HG02970 (cell line): ENCODE measurements around the gene GNG12.

ENCODE experiments used
- ATAC-seq: cut with Tn5 transposase; IDR thresholded peaks from one replicate; pipeline ENCODE4 v1.9.1; 2021; ENCODE audit warnings: mild to moderate bottlenecking, moderate library complexity, moderate number of reproducible peaks; ENCODE audit not compliant: unreplicated experiment, low FRiP score

Gene GNG12

DNA sequence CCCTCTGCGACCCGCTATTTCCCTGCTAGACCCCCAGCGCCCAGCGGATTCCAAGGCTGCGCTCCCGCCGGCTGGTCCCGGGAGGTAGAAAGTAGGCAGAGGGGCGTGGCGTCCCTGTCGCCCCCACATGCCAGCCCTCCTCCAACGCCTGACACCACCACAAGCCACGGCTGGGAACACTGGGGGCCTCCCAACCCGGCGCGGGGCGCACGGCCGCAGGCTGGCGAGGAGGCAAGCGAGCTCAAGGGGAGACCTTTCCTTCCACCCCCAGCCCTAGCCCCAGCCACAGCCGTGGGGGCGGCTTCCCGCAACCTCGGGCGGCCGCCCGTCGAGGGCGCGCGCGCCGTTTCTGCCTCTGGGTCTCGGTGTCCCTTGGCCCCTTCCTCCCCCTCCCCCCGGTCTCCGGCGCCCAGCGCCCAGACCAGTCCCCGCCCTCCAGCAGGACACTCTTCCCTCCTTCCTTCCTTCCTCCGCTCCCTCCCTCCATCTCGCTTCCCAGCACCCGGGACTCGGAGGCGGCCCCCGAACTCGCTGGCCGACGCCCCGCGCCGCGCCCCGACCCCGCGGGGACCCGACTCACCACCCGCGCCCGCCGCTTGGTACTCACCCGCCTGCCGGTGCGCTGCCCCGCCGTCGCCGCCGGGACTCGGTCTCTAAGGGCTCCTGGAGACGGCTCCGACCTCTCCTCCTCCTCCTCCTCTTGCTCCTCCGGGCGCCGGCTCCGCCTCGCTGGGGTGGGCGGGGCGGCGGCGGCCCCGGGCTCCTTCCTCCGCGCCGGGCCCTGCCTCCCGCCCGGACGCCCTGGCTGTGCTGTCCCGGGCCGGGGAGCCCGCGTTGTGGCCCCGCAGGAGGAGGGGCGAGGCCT is at the start of gene GNG12:
Gene GNG12 (minus strand): TSS at position 731 of the 865 bp plus-strand sequence. CDS start 125,781 bp downstream, outside the sequence.
- ATAC-seq: no peak

DNA sequence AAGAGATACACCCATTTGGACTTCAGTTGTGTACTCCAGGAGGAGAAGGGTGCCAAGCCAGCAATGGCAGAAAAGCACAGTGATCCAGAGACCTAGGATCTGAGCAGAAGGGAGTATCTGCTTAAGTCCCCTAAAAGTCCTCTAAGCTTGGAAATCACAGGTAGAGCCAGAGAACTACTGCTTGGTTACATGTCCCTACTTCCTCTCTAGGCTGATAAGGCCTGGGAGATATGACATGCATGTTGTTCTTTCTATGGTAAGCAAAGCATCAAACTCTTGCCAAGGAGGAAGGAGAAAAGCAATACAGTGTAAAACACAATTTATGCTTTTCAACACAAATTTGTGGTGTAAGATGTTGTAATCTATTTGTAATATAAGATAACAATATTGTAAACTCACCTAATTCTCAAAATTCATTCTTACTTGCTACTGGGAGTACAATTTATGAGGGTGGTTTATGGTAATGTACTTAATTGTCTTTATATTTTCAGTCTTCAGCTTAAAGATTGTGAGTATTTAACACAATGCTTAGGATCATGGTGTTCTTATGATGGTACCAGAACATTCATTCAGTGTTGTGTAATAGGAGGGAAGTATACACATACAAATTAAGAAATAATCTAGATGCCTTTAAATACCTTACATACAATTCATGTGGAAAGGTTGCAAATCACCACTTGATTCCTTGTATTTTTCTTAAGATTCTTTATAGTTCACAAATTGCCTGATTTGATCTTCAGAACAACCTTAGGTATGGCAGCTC is 49.1 kb upstream of the GNG12 start:
- ATAC-seq: no peak

DNA sequence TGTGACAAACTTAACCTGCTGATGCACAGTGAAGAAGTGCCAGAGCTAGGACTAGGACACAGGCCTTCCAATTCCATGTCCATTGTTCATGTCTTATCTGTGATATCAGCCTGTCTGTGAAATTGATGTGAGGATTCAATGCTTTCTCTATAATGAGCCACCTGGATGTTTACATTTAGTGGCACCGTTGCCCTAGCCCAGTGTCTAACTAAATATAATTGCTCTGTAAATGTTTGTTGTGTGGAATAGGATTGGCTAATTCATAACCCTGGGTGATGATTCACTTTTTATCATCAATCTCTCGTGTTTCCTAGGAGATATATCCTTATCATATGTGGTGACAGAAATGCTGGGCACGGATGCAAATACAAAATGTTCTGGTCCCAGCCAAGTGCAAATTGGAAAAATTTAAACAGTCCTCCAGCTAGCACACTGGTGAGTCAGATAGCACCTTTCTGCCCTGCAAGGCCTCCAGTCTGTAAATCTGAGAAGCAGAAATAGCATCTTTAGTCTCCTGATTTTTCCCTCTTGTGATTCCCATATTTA is 46.9 kb upstream of the GNG12 start:
- no peak for ATAC-seq

DNA sequence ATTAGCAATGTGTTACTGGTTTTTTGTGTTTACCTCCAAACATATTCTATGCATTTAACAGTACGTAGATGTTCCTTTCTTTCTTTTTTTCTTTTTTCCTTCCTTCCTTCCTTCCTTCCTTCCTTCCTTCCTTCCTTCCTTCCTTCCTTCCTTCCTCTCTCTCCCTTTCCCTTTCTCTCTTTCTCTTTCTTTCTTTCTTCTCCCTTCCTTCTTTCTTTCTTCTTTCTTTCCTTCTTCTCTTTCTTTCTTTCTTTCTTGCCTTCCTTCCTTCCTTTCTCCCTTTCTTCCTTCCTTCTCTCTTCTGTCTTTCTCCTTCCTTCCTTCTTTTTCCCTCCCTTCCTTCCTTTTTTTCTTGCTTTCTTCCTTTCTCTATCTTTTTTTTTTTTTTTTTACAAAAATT is 46.2 kb upstream of the GNG12 start:
- no peak for ATAC-seq

DNA sequence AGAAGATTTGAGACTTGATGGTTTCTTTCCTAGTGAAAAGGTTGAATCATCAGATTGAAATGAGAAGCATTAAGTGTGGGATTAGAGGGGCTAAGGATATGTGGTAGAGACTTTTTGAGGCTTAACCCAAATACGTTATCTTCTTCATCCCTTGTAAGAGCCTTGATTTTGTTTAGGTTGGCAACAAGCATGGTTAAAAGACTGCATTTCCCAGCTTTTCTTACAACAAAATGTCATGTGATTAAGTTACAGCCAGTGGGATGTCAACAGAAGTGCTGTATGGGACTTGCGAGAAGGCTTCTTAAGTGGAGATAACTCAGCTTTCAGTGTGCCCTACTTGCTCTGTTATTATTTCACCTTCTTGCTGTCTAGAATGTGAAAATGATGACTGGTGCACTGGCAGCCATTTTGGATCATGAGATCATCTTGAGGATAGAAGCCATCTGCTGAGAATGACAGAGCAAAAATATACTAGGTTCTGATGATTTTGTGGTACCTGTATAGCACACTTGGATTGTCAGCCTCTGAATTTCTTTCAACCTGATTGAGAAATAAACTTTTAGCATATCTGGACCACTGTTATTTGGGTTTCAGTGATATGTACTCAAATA is 41.3 kb upstream of the GNG12 start:
- ATAC-seq: no peak

DNA sequence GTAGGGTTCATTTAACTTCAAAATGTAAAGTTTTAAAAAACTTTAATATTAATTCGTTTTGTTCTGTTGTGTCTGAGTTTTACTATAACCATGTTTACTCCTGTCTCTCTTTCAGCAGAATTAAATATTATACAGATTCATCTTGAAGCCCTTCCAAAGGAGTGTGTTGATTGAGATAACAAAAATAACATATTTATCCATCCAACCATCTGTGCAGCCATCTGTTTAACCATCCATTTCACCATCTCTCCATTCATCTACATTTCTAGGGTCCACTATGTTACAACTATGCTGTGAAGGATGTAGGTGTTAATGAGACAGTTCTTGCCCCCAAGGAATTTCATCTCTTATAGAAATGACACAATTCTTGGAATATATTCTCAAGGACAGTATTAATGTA is 36.0 kb upstream of the GNG12 start:
- no peak for ATAC-seq

DNA sequence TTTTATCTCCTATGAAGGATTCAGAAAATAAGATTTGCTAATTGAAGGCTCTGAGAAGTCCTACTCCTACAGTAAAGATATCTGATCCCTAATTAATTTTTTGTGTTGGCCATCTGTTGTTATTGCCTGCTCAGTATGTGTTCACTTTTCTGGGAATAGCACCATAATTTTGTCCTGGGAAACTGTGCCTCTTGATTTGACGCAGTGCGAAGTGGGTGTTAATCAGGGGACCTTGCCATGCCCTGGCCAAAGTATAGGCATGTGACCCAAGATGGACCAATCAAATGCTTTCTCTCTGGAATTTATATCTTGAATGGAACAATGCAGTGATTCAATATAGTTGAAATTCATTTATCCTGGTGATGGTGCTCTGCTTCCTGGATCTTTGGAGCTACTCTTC is 30.4 kb upstream of the GNG12 start:
- ATAC-seq: no peak

DNA sequence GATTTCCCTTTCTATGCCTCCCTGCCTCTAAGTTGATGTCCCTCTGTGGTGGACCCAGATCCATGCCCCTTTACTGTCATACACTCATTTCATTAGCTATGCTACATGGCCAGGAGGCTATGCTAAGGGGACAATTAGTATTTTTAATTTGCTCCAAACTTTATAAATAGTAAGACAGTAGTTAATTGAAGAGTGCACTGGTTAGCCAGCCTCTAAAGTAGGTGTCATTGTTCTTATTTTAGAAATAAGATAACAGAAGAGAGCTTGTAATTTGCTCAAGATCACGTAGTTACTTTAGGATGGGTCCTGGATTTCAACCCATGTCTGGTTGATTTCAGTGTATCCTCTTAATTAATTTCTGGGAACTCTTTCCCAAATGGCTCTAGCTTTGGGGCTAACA is 29.4 kb upstream of the GNG12 start:
- ATAC-seq: no peak

DNA sequence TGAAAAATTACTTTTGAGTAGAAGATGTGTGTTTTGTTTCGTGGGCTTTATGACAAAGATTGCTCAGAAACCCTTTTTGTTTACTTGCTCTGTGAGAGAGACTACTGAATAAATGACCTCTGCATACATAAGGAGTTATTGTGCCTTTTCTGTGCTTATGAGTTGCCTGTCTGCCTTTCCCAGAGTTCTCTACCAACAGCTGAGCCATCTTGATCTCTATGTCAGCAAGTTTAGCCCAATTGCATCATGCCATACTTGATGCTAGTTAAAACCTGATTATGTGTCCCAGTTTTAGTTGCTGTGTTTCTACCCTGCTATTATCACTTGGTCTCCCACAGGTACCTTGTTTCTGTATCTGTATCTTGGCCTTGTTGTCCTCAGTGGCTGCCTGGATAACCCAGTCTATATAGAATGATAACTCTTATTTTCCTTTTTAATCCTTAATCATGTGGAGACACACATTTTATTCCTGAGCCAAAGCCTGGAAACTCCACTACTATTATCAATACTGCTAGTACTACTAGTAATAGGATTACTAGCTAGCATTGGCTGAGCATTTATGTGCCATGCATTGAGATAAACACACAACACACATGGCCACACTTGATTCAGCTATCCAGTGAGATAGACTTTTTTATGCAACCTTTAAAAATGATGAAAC is 28.7 kb upstream of the GNG12 start:
- no peak for ATAC-seq

DNA sequence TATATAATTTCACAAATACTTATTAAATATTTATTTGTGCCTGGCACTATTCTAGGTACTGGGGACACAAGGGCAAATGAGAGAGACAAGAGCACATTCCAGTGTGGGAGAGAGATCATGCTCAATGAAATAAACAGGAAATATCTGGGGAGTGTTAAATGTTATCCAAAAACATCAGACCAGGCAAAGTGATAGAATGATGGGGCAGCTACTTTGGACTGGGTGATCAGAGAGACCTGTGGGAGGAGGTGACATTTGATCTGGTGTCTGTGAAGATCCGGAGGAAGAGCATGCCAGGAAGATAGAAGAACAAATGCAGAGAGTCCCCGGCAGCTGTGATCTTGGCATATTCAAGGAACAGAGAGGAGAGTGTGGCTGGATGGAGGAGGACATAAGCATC is 27.5 kb upstream of the GNG12 start:
- no peak for ATAC-seq

DNA sequence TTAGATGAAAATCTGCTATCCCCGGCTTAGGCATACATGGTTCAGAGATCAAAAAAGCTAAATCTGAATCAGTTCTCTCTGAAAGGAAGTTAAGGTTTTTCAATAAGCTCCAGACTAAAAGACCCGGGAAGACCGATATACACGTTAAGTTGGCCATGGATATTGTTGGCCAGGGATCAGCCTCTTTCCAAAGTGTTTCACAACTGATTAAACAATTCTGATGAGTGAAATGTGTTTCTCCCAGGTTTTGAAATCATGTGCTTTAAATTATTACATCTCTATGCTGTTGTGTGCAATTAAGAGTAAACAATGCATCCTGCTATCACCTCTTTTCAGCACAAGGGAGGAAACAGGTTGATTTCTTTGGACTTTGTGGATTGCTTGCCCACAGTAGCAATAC is 23.7 kb upstream of the GNG12 start:
- no peak for ATAC-seq

DNA sequence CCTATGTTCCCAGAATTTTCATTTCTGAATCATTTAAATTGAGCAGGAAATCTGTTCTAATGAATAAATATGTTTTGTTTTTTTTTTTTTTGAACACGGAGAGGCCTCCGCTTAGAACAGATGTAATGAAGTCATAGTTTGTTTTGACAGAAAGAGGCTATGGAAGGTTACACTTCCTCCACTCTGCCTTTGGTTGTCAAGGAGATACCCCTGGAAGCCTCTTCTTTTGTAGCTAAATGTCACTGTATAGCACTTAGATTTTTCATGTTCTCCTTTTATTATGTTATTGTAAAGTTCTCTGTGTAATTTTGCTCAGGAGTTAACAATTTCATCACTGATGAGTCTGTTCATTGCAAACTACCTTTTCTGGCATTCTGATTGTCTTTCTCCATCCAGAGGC is 22.7 kb upstream of the GNG12 start:
- ATAC-seq: no peak

DNA sequence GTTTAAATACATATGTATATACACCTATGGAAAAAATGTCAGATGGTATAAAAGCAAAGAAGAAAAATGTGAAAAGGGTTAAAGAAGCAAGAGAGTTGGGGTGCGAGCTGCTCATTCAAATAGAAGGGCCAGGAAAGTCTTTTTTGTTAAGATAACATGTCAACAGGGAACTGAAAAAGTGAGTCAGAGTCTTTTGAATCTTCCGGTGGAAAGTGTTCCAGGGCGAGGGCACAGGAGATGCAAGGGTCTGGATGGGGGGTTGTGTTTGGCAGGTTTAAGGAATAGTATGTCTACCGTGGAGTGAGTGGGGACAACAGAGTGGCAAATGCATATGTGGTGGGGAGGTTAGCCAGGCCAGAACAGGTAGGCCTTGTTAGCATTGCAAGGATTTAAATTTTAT is 22.2 kb upstream of the GNG12 start:
- no peak for ATAC-seq

DNA sequence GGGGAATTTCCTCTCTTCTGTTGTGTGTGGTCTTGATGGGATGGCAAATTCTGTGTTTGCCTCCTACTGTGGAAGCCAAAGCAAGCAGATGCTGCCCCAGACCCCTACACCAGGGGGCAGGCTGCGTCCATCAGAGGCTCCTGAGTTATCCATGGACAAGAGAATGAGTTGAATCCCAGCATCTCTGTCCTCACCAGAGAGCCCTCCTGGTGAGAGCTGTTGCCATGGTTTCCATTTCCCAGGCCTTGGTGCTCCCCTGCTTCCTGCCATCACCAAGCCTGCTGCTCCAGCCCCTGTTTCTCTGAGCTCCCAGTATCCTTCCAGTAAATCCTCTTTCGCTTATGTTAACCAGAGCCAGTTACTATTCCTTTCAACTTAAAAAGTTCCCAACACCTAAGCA is 20.4 kb upstream of the GNG12 start:
- ATAC-seq: no peak

DNA sequence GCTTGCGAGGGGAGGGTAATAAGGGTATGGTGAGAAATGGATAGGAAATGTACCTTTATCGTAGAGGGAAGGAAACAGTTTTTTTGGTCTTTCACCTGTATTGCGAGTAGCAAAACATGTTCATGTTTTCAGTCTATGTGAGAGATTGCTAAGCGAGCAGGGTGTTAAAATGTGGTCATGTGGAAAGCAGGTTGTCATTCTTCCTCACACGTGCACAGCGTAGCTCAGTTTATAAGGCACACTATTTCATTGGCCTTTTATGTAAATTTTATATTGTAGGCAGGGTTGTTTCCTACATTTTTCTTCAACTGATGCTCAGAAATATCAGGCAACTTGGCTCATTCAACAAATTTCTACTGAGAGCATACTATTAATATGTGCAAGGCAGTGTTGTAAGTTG is 18.5 kb upstream of the GNG12 start:
- no peak for ATAC-seq

DNA sequence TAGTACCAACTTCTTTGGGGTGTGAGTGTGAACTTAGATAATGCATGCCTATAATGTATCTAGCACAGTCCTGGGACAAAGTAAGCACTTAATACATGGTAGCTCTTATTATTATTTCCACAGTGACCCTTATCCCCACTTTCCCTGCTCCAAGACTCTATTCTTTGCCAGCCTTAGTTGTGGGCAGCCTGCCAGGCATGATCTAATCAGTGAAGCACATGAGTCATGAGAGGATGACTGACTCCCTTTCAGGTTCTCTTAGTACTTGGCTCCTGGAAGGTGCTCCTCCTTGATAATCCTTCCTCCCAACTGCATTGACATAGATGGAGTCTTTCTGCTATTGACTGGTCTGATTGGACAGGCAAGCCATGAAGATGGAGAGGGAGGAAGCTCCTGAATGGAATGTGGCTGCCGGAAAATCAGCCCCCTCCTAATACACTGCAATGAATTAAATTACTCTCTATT is 17.4 kb upstream of the GNG12 start:
- ATAC-seq: no peak

DNA sequence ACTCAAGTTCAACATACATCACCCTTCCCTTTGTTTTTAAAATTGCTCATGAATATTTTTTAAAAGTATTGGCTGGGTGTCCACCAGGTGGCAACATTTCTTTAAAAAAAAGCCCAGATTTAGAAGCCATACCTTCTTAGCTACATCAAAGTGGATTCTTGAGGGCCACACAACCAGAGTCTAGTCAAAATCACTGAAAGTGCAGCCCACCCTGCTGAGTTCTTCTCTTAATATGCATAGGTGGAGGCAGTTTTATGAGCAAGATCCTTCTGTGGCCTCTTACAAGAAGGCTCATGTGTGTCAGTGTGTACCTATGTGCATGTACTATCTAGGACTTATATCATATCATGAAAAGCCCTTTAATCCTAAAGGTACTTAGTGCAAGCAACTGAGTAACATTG is 16.9 kb upstream of the GNG12 start:
- ATAC-seq: no peak

DNA sequence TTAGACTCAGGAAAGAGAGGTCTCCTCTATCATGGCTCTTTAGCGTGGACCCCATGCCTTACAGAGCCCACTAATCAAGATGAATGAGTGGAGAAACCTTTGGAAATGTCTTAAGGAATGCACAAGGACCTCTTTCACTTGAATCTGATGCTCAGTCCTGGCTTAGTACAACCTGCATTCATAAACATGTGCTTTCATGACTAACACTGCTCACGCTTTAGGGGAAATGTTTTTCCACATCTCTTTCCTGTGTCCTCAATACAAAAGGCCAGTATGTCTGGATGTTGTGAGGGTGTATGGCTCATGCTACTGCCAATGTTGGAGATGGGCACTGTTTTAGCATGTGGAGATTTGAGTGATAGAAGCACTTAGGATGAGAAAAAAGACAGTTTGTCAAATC is 14.2 kb upstream of the GNG12 start:
- no peak for ATAC-seq

DNA sequence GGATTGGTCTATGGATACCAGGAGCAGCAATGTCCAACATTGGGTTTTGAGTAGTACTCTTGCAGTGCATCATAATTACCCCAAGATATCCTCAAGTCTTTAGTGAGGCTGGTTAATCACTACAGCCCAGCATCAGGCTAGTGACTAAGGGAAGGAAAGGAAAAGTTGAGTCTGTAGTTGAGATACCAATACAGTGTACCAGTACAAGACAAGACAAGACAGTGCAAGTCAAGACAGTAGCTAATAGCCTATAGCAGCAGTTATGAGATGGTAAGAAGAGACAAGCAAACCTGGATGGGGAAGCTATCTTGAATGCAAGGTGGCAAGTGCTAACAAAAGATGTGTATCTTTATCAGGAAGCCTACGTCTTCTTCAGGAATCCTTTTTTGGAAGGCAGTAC is 13.3 kb upstream of the GNG12 start:
- ATAC-seq: no peak

DNA sequence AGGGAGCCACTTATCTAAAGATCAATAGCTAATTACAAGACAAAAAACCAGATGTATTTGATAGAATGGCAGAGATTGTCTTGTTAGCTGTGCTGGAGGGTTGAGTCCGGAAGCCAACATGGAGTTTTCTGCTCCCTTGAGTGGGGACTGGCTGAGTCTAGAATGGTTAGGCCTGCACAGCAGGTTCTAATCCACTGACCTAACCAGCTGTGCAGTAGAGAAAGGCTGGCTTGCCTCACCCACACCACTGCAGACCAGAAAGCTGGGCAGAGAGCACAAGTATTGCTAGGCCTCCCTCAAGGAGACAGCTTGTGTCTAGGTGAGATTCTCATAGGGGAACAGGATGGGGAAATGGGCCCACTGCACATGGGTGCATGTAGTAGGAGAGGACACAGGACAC is 11.7 kb upstream of the GNG12 start:
- no peak for ATAC-seq

DNA sequence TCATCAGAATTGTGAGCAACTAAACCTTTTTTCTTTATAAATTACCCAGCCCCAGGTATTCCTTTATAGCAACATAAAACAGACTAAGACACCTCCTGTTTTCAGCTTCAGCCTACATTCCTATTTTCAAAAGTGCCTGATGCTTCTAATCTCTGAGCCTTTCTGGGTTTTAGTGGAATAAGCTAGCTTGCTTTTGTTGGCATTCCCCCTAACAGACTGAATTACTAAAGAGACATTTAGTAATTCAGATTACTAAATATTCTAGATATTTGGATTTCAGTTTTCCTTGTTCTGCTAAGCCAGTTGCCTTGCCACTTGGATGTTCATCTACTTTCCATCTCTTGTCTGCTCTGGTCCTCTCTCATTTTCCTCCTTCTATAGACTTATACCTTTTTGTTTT is 10.5 kb upstream of the GNG12 start:
- ATAC-seq: no peak
